ENCODE data around the gene SAMM50. TPM values are rescaled to one million over a fixed set of nuclear protein-coding genes. Genes with fewer than 3 reads are reported as not detected.

SAMM50 gene
- polyA plus RNA-seq, 3 donors: 17.0 to 70.0 (median 62.5) TPM

DNA sequence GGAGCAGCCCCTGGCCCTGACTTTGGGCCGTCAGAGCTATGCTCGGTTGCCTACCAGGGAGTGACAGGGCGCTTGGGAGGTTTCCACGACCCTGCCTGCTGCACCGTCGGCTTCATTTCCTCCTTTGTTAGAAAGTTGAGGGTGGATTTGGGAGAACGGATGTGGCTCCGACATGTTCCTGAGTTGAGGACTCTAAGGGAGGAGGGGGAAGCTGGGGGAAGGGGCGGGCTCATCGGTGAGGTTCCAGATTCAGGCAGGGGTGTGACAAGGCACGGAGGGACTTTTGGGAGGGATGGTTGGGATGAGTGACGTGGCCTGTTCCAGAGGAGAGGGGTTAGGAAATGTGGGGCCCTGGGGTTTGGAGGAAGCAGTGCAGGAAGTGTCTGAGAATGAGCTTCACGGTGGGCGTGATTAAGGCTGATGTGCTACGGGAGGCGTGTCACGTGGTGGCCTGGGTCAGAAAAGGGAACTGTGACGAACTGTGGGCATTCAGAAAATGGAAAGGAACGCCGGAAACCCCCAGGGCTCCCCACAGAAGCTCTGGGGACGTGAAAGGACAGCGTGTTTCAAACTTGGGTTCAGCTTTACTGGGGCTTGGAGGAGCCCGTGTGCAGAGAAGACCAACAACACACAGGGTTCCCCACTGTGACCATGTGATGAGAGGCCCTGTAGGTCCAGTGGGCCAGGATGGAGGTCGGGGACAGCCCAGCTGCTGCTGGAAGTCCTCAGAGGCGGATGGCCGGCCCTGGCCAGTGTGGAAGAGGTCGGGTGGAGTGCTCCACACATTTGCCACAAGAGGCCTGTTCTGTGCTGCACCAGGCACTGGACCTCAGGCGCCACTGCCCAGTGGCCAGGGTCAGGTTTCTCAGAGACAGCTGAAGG is 71.6 kb downstream of the SAMM50 start:
- Mint-ChIP-seq H3K27me3 (ENCODE audit: low read depth in 3 of 3) (peaks cover 0 to 6% (median 0%) of the 10 kb centered on the region in 3 donors), H3K27ac (peak overlapping the region; percentile 100), H3K4me1 (peaks cover 57% of the 10 kb centered on the region), H3K4me3 (peak overlapping the region; percentile 83 to 89), H3K36me3 (peaks cover 12 to 18% of the 10 kb centered on the region in 2 donors), H3K9me3 (peaks cover 0 to 2% (median 0%) of the 10 kb centered on the region in 7 donors)
- H3K9me3 ChIP-seq (replicated peaks in 1 of 2; ENCODE audit: control insufficient read depth in 1 of 2, insufficient read depth in 1 of 2, low read length in 2 of 2): no peaks in the 10 kb centered on the region
- H3K9ac ChIP-seq (ENCODE audit: insufficient read depth, low read length, poor library complexity, severe bottlenecking): peak overlapping the region; percentile 87
- DNase-seq: peak; percentile 97 to 100 (median 98)
- H3K27ac ChIP-seq (ENCODE audit: low read depth in 1 of 2, low read length in 2 of 2): peak overlapping the region; percentile 98 to 99
- intact Hi-C loops (cut with micrococcal nuclease): loop anchor here (1.0 to 2.0 kb wide), 2 partner anchors 41 to 146 kb away; no protein-coding TSS in a partner anchor
- no peaks in the 10 kb centered on the region for H4K20me1 ChIP-seq (ENCODE audit: insufficient read depth, low read length)
- no peak overlapping the region for H2AFZ ChIP-seq (ENCODE audit: insufficient read depth, low read depth, low read length, poor library complexity, severe bottlenecking)
- no peaks in the 10 kb centered on the region for H3K27me3 ChIP-seq (ENCODE audit: control insufficient read depth in 2 of 2, insufficient read depth in 2 of 2, low read length in 2 of 2)
- H3K4me1 ChIP-seq (ENCODE audit: control insufficient read depth in 1 of 2, insufficient read depth in 2 of 2, low read length in 2 of 2): peaks cover 56 to 59% of the 10 kb centered on the region in 2 donors
- no peaks in the 10 kb centered on the region for H3K36me3 ChIP-seq (replicated peaks in 1 of 2; ENCODE audit: control insufficient read depth in 1 of 2, insufficient read depth in 2 of 2, low read length in 2 of 2)
- 3% methylated on average over 22 of the region's 28 CpGs for WGBS (ENCODE audit: insufficient coverage)
- H3K4me2 ChIP-seq (replicated peaks; ENCODE audit: extremely low read depth, low read length, poor library complexity, severe bottlenecking): peak overlapping the region; percentile 70
- peaks cover 58% of the 10 kb centered on the region for H3K79me2 ChIP-seq (ENCODE audit: insufficient read depth, low read length)
- H3K4me3 ChIP-seq (replicated peaks in 1 of 3; ENCODE audit: low read depth in 2 of 3, low read length in 3 of 3): peak overlapping the region; percentile 15 to 74 (median 37)
- TF ChIP-seq, protein P1, sequence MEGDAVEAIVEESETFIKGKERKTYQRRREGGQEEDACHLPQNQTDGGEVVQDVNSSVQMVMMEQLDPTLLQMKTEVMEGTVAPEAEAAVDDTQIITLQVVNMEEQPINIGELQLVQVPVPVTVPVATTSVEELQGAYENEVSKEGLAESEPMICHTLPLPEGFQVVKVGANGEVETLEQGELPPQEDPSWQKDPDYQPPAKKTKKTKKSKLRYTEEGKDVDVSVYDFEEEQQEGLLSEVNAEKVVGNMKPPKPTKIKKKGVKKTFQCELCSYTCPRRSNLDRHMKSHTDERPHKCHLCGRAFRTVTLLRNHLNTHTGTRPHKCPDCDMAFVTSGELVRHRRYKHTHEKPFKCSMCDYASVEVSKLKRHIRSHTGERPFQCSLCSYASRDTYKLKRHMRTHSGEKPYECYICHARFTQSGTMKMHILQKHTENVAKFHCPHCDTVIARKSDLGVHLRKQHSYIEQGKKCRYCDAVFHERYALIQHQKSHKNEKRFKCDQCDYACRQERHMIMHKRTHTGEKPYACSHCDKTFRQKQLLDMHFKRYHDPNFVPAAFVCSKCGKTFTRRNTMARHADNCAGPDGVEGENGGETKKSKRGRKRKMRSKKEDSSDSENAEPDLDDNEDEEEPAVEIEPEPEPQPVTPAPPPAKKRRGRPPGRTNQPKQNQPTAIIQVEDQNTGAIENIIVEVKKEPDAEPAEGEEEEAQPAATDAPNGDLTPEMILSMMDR (IDR thresholded peaks at IDR 0.05): no peak

DNA sequence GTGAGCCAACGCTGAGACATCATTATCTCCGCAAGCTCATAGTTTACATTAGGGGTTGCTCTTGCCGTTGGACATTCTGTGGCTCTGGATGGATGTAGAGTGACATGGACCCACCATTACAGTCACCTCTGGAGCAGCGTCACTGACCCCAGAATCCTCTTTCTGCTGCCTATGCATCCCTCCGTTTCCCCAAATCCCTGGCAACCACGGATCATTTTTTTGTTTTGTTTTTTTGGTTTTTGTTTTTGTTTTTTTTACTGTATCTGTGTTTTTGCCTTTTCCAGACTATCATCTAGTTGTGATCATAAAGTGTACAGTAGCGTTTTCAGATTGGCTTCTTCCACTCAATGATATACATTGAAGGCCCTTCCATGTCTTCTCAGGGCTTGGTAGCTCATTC is 72.8 kb downstream of the SAMM50 start:
- Histone ChIP-seq H3K9ac (ENCODE audit: insufficient read depth, low read length, poor library complexity, severe bottlenecking) (no peak overlapping the region), H3K4me1 (ENCODE audit: control insufficient read depth in 1 of 2, insufficient read depth in 2 of 2, low read length in 2 of 2) (peaks cover 52 to 56% of the 10 kb centered on the region in 2 donors), H3K27me3 (ENCODE audit: control insufficient read depth in 2 of 2, insufficient read depth in 2 of 2, low read length in 2 of 2) (no peaks in the 10 kb centered on the region), H3K9me3 (replicated peaks in 1 of 2; ENCODE audit: control insufficient read depth in 1 of 2, insufficient read depth in 1 of 2, low read length in 2 of 2) (no peaks in the 10 kb centered on the region), H4K20me1 (ENCODE audit: insufficient read depth, low read length) (no peaks in the 10 kb centered on the region), H3K36me3 (replicated peaks in 1 of 2; ENCODE audit: control insufficient read depth in 1 of 2, insufficient read depth in 2 of 2, low read length in 2 of 2) (no peaks in the 10 kb centered on the region), H3K4me3 (replicated peaks in 1 of 3; ENCODE audit: low read depth in 2 of 3, low read length in 3 of 3) (no peak overlapping the region), H2AFZ (ENCODE audit: insufficient read depth, low read depth, low read length, poor library complexity, severe bottlenecking) (no peak overlapping the region), H3K79me2 (ENCODE audit: insufficient read depth, low read length) (peaks cover 70% of the 10 kb centered on the region), H3K27ac (ENCODE audit: low read depth in 1 of 2, low read length in 2 of 2) (no peak overlapping the region), H3K4me2 (replicated peaks; ENCODE audit: extremely low read depth, low read length, poor library complexity, severe bottlenecking) (no peak overlapping the region)
- Mint-ChIP-seq H3K9me3 (peaks cover 0 to 2% (median 0%) of the 10 kb centered on the region in 7 donors), H3K36me3 (peaks cover 19 to 23% of the 10 kb centered on the region in 2 donors), H3K4me3 (no peak overlapping the region), H3K4me1 (peaks cover 48% of the 10 kb centered on the region), H3K27me3 (ENCODE audit: low read depth in 3 of 3) (peaks cover 0 to 6% (median 0%) of the 10 kb centered on the region in 3 donors), H3K27ac (peak overlapping the region; percentile 18 to 100 (median 73))
- TF ChIP-seq, protein P1 (IDR thresholded peaks at IDR 0.05): no peak
- no CpG with 5 or more reads among the region's 7 CpGs for WGBS (ENCODE audit: insufficient coverage)
- intact Hi-C loops (cut with micrococcal nuclease): no loop called here
- DNase-seq: no peak
